Neural cell (in vitro differentiated cells): Measurements from ENCODE around the gene PLEKHA8. TPM values are rescaled to one million over a fixed set of nuclear protein-coding genes. Genes with fewer than 3 reads are reported as not detected.

Experiments
- H2AFZ ChIP-seq: fragments of 200-600, 300-800 bp; sonication (generic), shearing (Covaris generic); 2 replicates; pipeline ENCODE4 v1.6.0; 2014; ENCODE audit warnings: low read depth, mild to moderate bottlenecking, antibody characterized with exemption, low read length, moderate library complexity
- H3F3A ChIP-seq: fragments of 200-600 bp; shearing (Covaris generic); 2 replicates; pipeline ENCODE4 v1.6.1; 2016; ENCODE audit warnings: mild to moderate bottlenecking, moderate library complexity, mixed read lengths, antibody characterized with exemption, low read length; ENCODE audit not compliant: insufficient read depth, poor library complexity, severe bottlenecking
- H3K27ac ChIP-seq: fragments of 200-600, 300-800 bp; sonication (generic), shearing (Covaris generic); 2 replicates; pipeline ENCODE4 v1.5.1; 2014; ENCODE audit warnings: mild to moderate bottlenecking, low read length, moderate library complexity
- H3K27me3 ChIP-seq: fragments of 300-800, 200-600 bp; sonication (generic), shearing (Covaris generic); 2 replicates; pipeline ENCODE4 v1.6.0; 2014; ENCODE audit warnings: mild to moderate bottlenecking, low read depth, low read length, moderate library complexity; ENCODE audit not compliant: insufficient read depth
- H3K36me3 ChIP-seq: fragments of 300-800, 200-600 bp; sonication (generic), shearing (Covaris generic); 2 replicates; pipeline ENCODE4 v1.5.1; 2014; ENCODE audit warnings: mild to moderate bottlenecking, antibody characterized with exemption, low read length, moderate library complexity; ENCODE audit not compliant: insufficient read depth
- H3K4me2 ChIP-seq: fragments of 300-800, 200-600 bp; sonication (generic), shearing (Covaris generic); 2 replicates; pipeline ENCODE4 v1.6.0; 2014; ENCODE audit warnings: mild to moderate bottlenecking, low read length
- H3K4me3 ChIP-seq: fragments of 300-800, 200-600 bp; sonication (generic), shearing (Covaris generic); 2 replicates; pipeline ENCODE4 v1.5.1; 2014; ENCODE audit warnings: mild to moderate bottlenecking, low read length, moderate library complexity
- H3K79me2 ChIP-seq: fragments of 200-600 bp; shearing (Covaris generic); replicated peaks from 2 replicates; pipeline ENCODE4 v1.6.0; 2014; ENCODE audit warnings: mild to moderate bottlenecking, low read length, moderate library complexity; ENCODE audit not compliant: insufficient read depth
- H3K9ac ChIP-seq: fragments of 300-800, 200-600 bp; sonication (generic), shearing (Covaris generic); 2 replicates; pipeline ENCODE4 v1.6.1; 2016; ENCODE audit warnings: mild to moderate bottlenecking, low read length, mixed read lengths
- H3K9me2 ChIP-seq: fragments of 200-600 bp; shearing (Covaris generic); 2 replicates; pipeline ENCODE4 v1.6.1; 2016; ENCODE audit warnings: mild to moderate bottlenecking, low read length, mixed read lengths; ENCODE audit not compliant: insufficient read depth
- H3K9me3 ChIP-seq: fragments of 200-600, 300-800 bp; sonication (generic), shearing (Covaris generic); 2 replicates; pipeline ENCODE4 v1.6.1; 2016; ENCODE audit warnings: mild to moderate bottlenecking, mixed run types, low read length, moderate library complexity, mixed read lengths
- H4K20me1 ChIP-seq: fragments of 200-600 bp; shearing (Covaris generic); 2 replicates; pipeline ENCODE4 v1.6.1; 2016; ENCODE audit warnings: mild to moderate bottlenecking, mixed run types; ENCODE audit not compliant: insufficient read depth
- CTCF ChIP-seq: fragments of 450-650 bp; IDR thresholded peaks from 2 replicates; pipeline ENCODE4 v1.5.1; 2014; ENCODE audit warnings: antibody characterized with exemption, mild to moderate bottlenecking, moderate library complexity; ENCODE audit not compliant: poor library complexity, severe bottlenecking
- EP300 ChIP-seq: fragments of 450-650 bp; conservative IDR thresholded peaks from 2 replicates; pipeline ENCODE4 v1.6.1; 2014; ENCODE audit warnings: antibody characterized with exemption, mild to moderate bottlenecking, moderate library complexity; ENCODE audit not compliant: poor library complexity, severe bottlenecking
- EZH2 ChIP-seq: fragments of 200-600, 300-800 bp; shearing (Covaris generic), sonication (generic); IDR thresholded peaks from 2 replicates; pipeline ENCODE4 v1.6.1; 2014; ENCODE audit warnings: antibody characterized with exemption, low read length, borderline replicate concordance, mild to moderate bottlenecking; ENCODE audit not compliant: insufficient read depth, poor library complexity, severe bottlenecking
- MXI1 ChIP-seq: fragments of 450-650 bp; conservative IDR thresholded peaks from 2 replicates; pipeline ENCODE4 v1.6.1; 2014; ENCODE audit warnings: antibody characterized with exemption, mild to moderate bottlenecking; ENCODE audit not compliant: poor library complexity, severe bottlenecking
- RAD21 ChIP-seq: fragments of 450-650 bp; conservative IDR thresholded peaks from 2 replicates; pipeline ENCODE4 v1.6.1; 2014; ENCODE audit warnings: antibody characterized with exemption, mild to moderate bottlenecking, moderate library complexity
- REST ChIP-seq: IDR thresholded peaks from 2 replicates; pipeline ENCODE4 v1.6.1; 2012; ENCODE audit warnings: borderline replicate concordance
- SMC3 ChIP-seq: fragments of 450-650 bp; conservative IDR thresholded peaks from 2 replicates; pipeline ENCODE4 v1.6.1; 2014; ENCODE audit warnings: antibody characterized with exemption, mild to moderate bottlenecking, moderate library complexity; ENCODE audit not compliant: poor library complexity
- TAF1 ChIP-seq: IDR thresholded peaks from 2 replicates; pipeline ENCODE4 v1.6.1; 2012; ENCODE audit warnings: low read depth
- polyA plus RNA-seq: library from polyadenylated mRNA; depleted of rRNA; stranded (reverse); fragments of >200 nt; gene quantifications from 2 replicates; pipeline ENCODE4 v1.2.3, GENCODE V29; 2014

PLEKHA8 gene
- polyA plus RNA-seq, 1 donor from 2014 or later: 43.1 TPM

- no peaks in the 10 kb centered on the region for H3K79me2 ChIP-seq
- H3K9me2 ChIP-seq: no peaks in the 10 kb centered on the region
- H3K9ac ChIP-seq: no peak overlapping the region
- no peak overlapping the region for H3K4me3 ChIP-seq
- no peak overlapping the region for H2AFZ ChIP-seq
- no peaks in the 10 kb centered on the region for H3F3A ChIP-seq
- H3K27ac ChIP-seq: no peak overlapping the region
- H3K27me3 ChIP-seq: no peaks in the 10 kb centered on the region
- H4K20me1 ChIP-seq: no peaks in the 10 kb centered on the region
- no peaks in the 10 kb centered on the region for H3K36me3 ChIP-seq
- H3K4me2 ChIP-seq: no peak overlapping the region
- no peaks in the 10 kb centered on the region for H3K9me3 ChIP-seq
- TF ChIP-seq SMC3: no peak
- TF ChIP-seq EZH2: no peak
- TF ChIP-seq EP300: no peak
- no peak for TF ChIP-seq MXI1
- TF ChIP-seq TAF1: no peak
- no peak for TF ChIP-seq REST
- no peak for TF ChIP-seq CTCF
Measured at GRCh38 chr7:30170476-30171205, 142.4 kb downstream of the PLEKHA8 start.

GRCh38 chr7:30171766-30172447 lies 143.7 kb downstream of the PLEKHA8 start:
- no peaks in the 10 kb centered on the region for H4K20me1 ChIP-seq
- no peak overlapping the region for H3K9ac ChIP-seq
- H2AFZ ChIP-seq: no peak overlapping the region
- no peaks in the 10 kb centered on the region for H3K27me3 ChIP-seq
- TF ChIP-seq CTCF (no peak), REST (no peak), TAF1 (no peak), EZH2 (no peak), RAD21 (no peak), EP300 (no peak)
- no peak overlapping the region for H3K4me2 ChIP-seq
- no peaks in the 10 kb centered on the region for H3K9me2 ChIP-seq
- H3F3A ChIP-seq: no peaks in the 10 kb centered on the region
- no peaks in the 10 kb centered on the region for H3K36me3 ChIP-seq
- no peak overlapping the region for H3K27ac ChIP-seq
- H3K9me3 ChIP-seq: no peaks in the 10 kb centered on the region
- H3K4me3 ChIP-seq: no peak overlapping the region
- no peaks in the 10 kb centered on the region for H3K79me2 ChIP-seq
